Right lobe of liver (tissue), 4 donors: ENCODE results near the gene OSBPL3.

Source experiments
- POLR2A ChIP-seq: fragments of 450-650 bp; IDR thresholded peaks from one replicate; pipeline ENCODE4 v1.6.1; 2017; ENCODE audit warnings: antibody characterized with exemption, mild to moderate bottlenecking
- TF ChIP-seq, protein P1 (sequence below), 4 donors: fragments of 200-600 bp in 3 of 4; fragments of 450-650 bp in 1 of 4; IDR thresholded peaks; one replicate each; pipeline versions ENCODE4 v1.5.1 to v1.8.0; 2016 to 2022; ENCODE audit warnings: antibody characterized with exemption in 4 of 4, mild to moderate bottlenecking in 2 of 4
- donor health status: DM: no; HTN: no; CAD: no.
- donor health status: DM: no; HTN: no; CAD: no.
- donor health status: DM: no; HTN: yes; CAD: no.

DNA sequence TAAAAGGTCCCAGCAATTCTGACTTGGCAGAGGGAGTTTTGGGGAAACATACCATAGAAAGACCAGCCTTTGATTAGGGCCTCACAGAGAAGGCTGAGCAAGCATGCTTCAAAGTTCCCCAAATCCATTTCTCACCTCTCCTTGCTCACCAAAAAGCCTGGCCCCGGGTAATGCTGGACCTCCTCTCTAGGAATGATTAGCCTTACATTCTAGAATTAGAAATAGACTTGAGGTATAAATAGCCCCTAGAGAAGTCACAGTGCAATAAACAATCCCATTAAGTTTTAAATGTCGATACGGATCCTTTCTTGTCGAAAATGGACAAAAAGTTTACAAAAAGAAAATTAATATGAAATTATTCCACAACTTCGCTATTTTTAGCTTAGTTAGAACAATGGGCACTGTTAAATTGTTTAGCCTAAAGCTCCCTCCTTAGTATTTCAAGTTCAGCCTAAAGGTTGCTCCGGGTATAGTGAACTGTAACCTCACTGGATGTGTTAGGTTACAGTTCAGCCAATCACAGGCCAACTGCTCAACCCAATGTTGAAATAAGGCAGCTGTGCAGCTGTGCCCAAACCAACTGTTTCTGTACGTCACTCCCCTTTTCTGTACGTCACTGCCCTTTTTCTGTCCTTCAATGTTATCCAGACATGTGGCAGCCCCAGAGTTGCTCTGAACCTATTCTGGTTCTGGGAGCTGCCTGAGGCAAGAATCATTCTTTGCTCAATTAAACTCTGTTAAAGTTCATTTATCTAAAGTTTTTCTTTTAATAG lies 214.8 kb downstream of the OSBPL3 start:
- TF ChIP-seq, protein P1, sequence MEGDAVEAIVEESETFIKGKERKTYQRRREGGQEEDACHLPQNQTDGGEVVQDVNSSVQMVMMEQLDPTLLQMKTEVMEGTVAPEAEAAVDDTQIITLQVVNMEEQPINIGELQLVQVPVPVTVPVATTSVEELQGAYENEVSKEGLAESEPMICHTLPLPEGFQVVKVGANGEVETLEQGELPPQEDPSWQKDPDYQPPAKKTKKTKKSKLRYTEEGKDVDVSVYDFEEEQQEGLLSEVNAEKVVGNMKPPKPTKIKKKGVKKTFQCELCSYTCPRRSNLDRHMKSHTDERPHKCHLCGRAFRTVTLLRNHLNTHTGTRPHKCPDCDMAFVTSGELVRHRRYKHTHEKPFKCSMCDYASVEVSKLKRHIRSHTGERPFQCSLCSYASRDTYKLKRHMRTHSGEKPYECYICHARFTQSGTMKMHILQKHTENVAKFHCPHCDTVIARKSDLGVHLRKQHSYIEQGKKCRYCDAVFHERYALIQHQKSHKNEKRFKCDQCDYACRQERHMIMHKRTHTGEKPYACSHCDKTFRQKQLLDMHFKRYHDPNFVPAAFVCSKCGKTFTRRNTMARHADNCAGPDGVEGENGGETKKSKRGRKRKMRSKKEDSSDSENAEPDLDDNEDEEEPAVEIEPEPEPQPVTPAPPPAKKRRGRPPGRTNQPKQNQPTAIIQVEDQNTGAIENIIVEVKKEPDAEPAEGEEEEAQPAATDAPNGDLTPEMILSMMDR (IDR thresholded peaks at IDR 0.05) = no peak
- TF ChIP-seq POLR2A = no peak
